Epithelial cell of proximal tubule (primary cell): ENCODE results near the gene PRKAR1A. TPM values are rescaled to one million over a fixed set of nuclear protein-coding genes. Genes with fewer than 3 reads are reported as not detected.

Experiments used
- DNase-seq: peaks from one replicate; pipeline ENCODE4 v3.0.0-alpha.2; 2011; ENCODE audit warnings: low read depth
- H3K4me3 ChIP-seq: 2 replicates; pipeline ENCODE4 v1.5.1; 2011; ENCODE audit warnings: low read depth, mild to moderate bottlenecking, low read length
- total RNA-seq: library from RNA; depleted of rRNA; stranded (reverse); fragments of >200 nt; gene quantifications from 2 replicates; pipeline ENCODE4 v1.2.3, GENCODE V29; 2015
- TF ChIP-seq, protein P1 (sequence below): conservative IDR thresholded peaks from 2 replicates; pipeline ENCODE4 v1.5.1; 2012; ENCODE audit warnings: low read depth, mild to moderate bottlenecking, low read length

PRKAR1A gene
- total RNA-seq, 1 donor from 2014 or later = 157 TPM

DNA sequence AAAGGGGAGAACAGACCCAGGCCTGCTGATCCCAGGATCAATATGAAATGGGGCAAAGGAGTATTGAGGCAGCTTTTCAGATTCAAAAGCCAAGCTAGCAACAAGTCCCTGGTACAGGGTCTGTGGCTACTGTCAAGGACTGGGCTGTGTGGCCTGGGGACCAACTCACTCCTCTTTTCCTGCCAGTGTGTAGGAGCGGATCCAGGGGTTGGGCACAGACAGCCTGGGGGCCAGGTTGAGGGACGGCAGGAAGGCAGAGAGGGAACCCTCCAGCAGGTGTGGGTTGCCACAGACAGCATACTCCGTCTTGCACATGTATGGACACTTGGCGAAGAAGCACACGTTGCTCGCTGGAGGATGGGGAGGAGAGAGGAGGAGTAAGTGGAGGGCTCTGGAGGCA is 29.6 kb downstream of the PRKAR1A start:
- TF ChIP-seq, protein P1, sequence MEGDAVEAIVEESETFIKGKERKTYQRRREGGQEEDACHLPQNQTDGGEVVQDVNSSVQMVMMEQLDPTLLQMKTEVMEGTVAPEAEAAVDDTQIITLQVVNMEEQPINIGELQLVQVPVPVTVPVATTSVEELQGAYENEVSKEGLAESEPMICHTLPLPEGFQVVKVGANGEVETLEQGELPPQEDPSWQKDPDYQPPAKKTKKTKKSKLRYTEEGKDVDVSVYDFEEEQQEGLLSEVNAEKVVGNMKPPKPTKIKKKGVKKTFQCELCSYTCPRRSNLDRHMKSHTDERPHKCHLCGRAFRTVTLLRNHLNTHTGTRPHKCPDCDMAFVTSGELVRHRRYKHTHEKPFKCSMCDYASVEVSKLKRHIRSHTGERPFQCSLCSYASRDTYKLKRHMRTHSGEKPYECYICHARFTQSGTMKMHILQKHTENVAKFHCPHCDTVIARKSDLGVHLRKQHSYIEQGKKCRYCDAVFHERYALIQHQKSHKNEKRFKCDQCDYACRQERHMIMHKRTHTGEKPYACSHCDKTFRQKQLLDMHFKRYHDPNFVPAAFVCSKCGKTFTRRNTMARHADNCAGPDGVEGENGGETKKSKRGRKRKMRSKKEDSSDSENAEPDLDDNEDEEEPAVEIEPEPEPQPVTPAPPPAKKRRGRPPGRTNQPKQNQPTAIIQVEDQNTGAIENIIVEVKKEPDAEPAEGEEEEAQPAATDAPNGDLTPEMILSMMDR = no peak
- H3K4me3 ChIP-seq = no peak overlapping the region
- DNase-seq = no peak

DNA sequence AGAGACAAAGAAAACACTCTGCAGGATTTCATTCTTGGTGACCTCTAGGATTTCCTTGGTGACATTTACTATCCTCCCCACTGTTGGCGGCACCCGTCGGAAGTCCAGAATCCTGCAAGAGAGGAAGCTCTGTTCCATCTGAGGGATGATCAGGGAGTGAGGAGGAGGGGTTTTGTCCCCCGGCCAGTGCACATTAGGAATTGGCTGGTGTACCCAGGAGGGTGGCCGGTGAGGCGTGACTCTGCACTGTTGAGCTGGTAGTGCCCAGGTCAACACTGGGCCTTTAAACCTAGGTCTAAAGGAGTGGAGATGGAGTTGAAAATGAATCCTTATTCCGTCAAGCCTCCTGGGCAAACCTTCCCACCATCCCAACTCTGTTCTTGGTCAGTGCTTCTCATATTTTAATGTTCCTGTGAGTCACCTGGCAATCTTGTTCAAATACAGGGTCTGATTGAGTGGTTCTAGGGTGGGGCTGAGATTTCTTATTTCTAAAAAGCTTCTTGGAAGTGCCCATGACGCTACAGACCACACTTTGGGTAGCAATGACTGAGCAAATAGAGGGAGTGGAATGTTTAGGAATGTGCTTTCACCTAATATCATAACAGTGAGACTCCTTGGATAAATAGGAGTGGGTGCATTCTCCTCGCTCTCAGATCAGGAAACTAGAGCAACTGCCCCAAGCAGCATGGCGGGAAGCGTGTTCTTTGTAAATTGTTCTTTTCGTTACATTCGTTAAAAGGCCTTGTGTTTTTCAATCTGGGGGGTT is 30.7 kb downstream of the PRKAR1A start:
- no peak overlapping the region for H3K4me3 ChIP-seq
- TF ChIP-seq, protein P1 = no peak
- no peak for DNase-seq

DNA sequence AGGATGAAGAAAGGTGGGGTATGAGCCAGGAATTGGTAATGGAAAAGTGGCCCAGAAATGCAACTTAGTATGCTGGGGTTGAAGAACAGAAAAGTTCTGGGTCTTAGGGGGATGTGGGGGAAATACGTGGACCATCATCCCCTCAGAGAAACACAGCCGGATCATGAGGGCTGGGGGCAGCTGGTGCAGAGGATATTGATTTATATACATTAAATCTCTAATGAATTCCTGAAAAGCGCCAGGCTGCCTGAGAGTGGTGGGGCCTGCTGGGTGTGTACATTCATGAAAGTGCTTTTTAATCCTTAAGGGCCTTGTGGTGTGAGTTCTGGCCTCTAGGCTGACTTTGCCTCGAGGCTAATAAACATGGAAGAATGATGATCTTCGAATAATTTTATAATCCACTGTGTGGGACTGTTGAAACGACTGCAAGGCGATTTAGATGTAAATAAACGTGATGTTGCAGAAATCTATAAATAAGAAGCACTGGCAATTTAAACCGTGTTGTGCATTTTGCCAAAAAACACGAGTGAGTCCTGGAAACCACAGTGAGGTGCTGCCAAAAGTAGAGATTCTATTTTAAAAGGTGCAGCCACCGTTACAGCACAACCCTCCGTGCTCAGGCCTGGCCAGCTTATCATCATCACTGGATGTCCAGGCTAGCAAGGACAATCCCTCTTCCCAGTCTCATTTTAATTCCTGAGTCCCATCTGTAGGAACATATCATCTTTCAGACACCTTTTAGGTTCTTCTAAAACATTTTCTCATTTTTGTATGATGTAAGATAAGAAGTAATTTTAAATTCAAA is 32.1 kb downstream of the PRKAR1A start:
- DNase-seq = no peak
- H3K4me3 ChIP-seq = no peak overlapping the region
- TF ChIP-seq, protein P1 = no peak

DNA sequence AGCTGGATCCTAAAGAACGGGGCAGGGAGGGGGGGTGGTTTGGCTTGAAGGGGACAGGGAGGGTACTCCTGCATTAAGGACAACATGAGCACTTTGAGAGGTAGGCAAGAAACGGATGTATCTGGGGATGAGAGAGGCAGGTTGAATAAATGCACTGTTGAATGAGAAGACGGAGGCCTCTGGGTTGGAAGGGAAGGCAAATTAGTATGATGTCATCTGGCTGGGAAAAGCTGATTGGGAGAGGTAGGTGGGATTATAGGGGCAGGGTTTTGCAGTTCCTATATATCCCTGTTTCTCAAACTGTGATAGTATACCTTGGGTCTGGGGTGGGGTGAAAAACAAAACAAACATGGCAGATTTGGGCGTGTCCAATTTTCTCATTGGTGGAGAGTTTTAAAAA is 44.3 kb downstream of the PRKAR1A start:
- no peak overlapping the region for H3K4me3 ChIP-seq
- TF ChIP-seq, protein P1 = no peak
- DNase-seq = no peak

DNA sequence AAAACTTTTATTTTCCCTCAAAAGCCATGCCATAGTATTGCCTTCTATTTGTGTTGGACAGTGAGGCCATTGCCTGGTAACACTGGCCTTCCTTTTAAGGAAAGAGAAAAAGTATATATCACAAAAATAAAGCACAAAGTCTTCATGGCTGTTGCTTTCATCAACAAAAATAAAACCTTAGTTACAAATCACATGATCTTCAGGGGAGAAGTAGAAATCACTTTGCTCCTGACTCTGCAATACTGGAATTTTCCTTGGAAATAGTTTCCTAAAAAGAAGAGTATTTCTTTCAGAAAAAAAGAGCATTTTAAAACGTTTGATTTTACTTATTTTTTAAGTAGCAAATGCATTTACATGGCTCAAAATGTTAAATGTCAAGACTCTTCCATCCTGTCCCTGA is 47.1 kb downstream of the PRKAR1A start:
- DNase-seq = no peak
- TF ChIP-seq, protein P1 = no peak
- H3K4me3 ChIP-seq = no peak overlapping the region

DNA sequence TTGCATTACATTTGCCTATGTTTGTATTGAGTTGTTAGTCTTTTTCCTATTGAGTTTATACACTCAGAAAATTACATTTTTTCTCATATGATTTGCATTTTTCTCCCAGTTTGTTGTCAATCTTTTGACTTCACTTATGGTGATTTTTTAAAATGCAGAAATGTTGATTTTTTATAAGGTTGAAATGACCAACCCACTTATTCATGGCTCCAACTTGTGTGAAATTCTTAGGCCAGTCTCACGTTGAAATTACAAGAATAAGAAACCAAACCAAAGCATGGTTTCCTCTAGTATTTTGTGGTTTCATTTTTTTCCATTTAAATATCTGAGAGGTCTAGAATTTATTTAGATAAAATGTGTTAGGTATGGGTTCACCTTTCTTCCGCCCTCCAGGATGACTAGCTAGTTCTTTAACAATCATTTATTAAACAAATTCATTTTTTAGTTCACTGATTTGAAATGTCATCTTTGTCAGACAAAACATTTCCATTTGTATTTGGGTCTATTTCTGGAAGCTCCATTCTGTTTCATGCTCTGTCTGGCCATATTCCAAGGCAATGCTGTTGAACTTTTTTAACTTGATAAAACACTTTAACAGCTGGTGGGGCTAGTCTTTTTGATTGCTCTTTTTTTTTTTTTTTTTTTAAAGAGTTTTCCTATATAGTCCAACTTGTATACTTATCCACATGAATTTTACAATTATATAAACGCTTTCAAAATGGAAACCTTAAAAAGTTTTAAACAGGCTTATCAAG is 48.9 kb downstream of the PRKAR1A start:
- no peak for DNase-seq
- TF ChIP-seq, protein P1 = no peak
- H3K4me3 ChIP-seq = no peak overlapping the region
